Stimulated activated CD8-positive, alpha-beta memory T cell treated with anti-CD3 and anti-CD28 coated beads, Interleukin-15, amount 100 ng/mL, for 24 hours (primary cell): ENCODE results near the gene GRIN3B.

Experiments used
- DNase-seq: peaks from one replicate; pipeline ENCODE4 v3.0.0-alpha.2; 2020; ENCODE audit warnings: low read depth

Gene GRIN3B

GRCh38 chr19:1008268-1009040, 8.2 kb downstream of the GRIN3B start:
- DNase-seq, result no peak

- DNase-seq, result no peak
Observed at GRCh38 chr19:1009041-1009980, 9.1 kb downstream of the GRIN3B start.

- DNase-seq, result no peak
Observed at GRCh38 chr19:1009981-1010538, 9.8 kb downstream of the GRIN3B start.

- DNase-seq, result no peak
Observed at GRCh38 chr19:1010586-1011510, 10.6 kb downstream of the GRIN3B start.

- no peak for DNase-seq
Observed at GRCh38 chr19:1011831-1012333, 11.7 kb downstream of the GRIN3B start.

GRCh38 chr19:1012334-1012733, 12.1 kb downstream of the GRIN3B start:
- no peak for DNase-seq

DNA sequence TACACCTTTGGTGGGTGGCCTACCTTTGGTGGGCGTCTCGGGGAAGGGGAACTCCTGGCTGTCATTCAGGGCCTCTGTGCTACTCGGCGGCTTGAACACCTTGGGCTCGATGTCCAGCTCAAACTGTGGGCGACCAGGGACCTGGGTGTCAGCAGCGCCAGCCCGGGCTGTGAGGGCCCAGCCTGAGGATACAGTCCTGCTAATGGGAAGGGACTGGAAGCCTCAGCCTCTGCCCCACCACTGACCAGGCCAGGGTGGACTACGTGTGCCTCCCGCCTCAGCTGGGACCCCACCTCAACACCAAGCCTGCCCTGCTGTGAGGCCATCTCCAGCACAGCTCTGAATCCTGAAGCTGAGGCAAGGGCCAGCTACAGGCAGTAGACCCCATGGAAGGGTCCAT, 13.0 kb downstream of the GRIN3B start:
- no peak for DNase-seq

- DNase-seq, result no peak
Observed at GRCh38 chr19:1014161-1015060, 14.2 kb downstream of the GRIN3B start.

DNA sequence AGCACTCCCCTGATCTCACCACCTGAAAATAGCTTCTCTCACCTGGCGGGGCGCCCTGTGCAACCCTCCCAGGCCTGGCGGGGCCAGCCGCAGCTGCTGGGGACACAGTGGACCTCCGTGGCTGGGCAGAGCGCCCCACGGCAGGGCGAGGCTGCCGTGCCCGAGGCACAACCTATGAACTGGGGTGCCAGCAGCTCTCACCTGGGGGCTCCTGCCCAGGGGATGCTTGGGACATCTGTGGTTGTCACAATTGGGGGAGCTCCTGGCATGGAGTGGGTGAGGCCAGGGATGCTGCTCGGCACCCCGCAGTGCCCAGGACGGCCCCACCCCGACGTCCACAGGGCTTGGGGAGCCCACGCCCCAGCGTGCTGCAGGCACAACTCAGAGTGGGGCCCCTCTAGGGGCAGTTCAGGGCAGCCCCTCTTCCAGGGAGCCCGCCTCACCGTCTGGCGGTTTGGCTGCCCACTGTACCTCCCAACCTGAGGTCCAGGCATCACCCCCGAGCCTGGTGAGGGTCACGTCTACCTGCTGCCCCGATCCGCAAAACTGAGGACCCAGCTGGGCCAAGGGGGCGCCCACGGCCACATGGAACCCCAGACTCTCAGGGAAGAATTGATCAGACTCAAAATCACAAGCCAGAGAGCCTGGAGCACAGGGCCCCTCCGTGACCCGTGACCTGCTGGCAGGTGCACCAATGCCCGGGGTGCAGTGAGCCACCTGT, 15.0 kb downstream of the GRIN3B start:
- DNase-seq, result no peak

DNA sequence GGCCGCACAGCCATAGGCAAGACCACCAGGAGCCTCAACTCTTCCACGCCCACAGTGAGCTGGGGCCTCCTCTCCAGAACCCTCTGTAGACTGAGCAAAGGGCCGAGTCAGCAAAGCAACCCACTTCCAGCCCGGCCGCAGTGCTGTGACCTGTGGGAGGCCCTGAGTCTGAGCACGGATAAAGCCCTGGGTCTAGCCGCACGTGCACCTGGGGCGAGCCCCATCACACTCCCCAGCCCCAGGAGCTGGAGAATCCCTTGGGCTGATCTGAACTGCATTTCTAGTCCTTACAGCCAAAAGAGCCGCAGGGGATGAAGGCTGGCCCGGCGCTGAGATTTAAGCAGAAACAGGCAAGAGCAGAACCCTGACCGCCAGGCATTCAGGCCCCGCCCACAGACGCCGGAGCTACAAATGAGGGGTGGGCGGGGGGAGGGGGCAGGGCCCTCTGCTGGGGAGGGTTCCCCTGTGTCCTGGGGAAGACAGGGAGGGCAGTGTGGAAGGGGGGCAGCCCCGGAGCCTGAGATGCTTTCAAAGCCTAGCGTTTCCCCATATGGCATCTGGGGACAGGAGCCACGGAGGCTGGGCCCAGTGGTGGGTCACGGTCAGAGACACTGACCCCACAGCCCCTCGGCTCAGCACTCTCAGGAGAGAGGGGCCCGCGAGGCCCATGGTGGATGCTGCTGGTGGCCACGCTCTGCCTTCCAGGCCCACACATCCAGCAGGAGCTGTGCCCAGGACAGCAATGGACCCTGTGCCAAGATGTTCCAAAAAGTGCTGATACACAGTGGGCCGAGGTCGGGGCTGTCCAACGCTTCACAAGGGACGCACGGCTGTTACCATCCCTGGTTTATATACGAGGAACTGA, 15.8 kb downstream of the GRIN3B start:
- no peak for DNase-seq

DNA sequence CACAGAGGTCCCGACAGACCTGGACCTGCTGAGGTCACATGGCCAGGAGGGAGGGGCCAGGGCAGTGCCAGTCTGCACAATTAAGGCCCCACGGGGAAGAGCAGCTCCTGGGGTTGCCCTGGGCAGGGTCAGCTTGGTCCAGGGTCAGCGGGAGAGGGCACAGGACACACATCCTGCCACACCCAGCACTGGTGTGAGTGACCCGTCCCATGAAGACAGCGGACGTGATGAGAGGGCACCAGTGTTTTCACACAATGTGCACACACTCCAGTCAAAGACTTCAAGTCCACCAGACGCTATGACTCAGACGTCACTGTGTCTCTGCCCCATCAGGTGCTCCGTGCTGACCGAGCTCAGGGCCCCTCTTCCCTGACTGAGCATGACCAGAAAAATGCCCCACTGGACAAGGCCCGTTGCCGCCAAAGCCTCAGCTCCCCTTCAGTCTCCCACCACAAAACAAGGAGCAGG, 16.5 kb downstream of the GRIN3B start:
- DNase-seq, result no peak

DNA sequence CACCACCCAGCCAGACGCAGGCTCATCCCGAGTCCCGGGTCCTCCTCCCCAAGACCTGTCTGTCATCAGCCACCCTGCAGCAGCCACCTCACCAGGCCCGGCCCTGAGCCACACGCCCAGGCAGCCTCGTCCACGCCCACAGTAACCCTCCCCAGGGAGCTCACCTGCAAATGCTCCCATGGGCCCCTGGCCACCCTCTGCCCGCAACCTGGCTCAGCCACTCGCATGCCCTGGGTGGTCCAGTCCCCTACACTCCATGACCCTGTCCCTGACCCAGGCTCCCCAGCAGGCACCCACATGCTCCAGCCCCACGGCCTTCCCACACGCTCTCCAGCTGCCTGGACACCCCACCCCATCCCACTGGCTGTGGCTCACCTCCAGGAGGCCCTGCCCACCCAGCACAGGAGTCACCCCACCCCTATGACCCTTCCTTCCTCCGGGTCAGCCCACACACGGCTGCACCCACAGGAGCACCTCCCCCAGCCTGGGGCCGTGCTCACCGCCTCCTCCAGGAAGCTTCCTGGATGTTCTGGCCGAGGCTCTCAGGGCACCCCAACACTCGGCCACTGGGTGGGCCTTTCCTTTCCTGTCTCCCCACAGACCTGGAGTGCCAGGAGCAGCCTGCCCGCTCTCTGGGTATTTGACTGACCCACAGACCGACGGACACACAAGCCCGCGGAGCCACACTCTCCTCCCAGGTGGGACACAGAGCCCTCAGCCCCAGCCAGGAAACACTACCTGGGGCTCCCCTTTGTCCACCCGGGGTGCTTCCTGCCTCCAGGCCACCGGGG, 17.1 kb downstream of the GRIN3B start:
- DNase-seq, result no peak

- no peak for DNase-seq
Observed at GRCh38 chr19:1017906-1018305, 17.7 kb downstream of the GRIN3B start.

- no peak for DNase-seq
Observed at GRCh38 chr19:1018393-1018792, 18.2 kb downstream of the GRIN3B start.

GRCh38 chr19:1018932-1019615, 18.9 kb downstream of the GRIN3B start:
- no peak for DNase-seq

DNA sequence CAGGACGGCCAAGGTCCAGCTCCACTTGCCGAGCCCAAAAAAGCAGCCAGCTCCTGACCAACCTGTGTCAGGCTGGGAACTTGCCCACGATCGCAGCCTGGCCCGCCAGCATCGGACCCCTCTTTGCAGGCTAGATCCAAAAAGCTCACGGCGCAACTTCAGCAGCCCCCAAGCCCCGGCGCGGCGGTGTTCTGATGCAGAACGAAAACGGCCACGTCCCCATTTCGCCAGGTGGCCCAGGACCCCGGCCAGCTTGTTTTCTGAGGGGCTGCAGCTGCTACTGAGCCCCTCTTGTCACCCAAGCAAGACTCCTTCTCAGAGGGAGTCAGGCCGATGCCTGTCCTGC, 19.4 kb downstream of the GRIN3B start:
- no peak for DNase-seq
